ENCODE measurements around the gene INTS4.
"Not testable (repeated sequence)": the region's sequence is repeated elsewhere in the genome, so short reads cannot be mapped to it uniquely, and the experiment has no call there.

Gene INTS4, protein sequence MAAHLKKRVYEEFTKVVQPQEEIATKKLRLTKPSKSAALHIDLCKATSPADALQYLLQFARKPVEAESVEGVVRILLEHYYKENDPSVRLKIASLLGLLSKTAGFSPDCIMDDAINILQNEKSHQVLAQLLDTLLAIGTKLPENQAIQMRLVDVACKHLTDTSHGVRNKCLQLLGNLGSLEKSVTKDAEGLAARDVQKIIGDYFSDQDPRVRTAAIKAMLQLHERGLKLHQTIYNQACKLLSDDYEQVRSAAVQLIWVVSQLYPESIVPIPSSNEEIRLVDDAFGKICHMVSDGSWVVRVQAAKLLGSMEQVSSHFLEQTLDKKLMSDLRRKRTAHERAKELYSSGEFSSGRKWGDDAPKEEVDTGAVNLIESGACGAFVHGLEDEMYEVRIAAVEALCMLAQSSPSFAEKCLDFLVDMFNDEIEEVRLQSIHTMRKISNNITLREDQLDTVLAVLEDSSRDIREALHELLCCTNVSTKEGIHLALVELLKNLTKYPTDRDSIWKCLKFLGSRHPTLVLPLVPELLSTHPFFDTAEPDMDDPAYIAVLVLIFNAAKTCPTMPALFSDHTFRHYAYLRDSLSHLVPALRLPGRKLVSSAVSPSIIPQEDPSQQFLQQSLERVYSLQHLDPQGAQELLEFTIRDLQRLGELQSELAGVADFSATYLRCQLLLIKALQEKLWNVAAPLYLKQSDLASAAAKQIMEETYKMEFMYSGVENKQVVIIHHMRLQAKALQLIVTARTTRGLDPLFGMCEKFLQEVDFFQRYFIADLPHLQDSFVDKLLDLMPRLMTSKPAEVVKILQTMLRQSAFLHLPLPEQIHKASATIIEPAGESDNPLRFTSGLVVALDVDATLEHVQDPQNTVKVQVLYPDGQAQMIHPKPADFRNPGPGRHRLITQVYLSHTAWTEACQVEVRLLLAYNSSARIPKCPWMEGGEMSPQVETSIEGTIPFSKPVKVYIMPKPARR

DNA sequence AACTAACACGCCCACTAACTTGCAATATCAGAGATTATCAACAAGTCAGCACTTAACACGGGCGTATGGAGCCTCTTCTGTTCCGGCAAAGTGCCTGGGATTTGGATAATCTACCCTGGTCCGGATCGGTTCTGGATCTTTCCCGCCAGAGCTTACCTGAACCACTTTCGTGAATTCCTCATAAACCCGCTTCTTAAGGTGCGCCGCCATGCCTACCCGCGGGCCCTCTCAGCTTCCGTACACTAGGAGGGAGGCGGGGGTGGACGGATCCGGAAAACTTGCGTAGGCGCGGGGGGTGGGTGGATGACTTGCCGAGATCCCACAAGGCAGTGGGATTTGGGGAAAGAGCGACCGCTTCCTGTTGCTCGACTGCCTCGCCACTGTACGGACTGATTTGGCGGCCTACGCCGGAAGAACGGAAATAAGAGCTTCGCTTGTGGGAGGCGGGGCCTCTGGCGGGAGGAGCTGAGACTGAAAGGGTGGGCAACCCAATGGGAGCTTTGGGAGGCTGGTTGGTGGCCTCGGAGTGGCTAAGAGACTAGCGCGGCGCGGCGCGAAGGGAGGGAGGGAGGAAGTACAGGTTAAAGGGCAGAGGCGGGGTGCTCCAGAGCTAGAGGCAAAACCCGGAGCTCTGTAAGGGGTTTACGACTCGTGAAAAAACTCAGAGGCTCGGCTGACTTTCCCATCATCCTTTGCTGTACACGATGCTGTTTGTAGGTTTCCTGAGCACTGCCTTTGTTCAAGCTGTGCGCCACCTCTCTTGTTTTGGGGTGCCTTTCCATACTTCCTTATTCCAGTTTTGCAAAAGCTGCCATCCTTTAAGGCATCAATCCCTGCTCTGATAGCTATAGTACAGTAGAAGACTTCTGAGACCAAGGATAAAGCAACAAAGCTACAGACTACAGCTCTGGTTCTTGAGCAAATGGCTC, at the start of gene INTS4:
Gene INTS4 (minus strand): TSS at position 235 of the 929 bp plus-strand sequence. CDS start 25 bp downstream, at position 210.
- no peaks in the 10 kb centered on the region for H3K36me3 ChIP-seq (ENCODE audit: control insufficient read depth, insufficient read depth, low read length)
- H3K27ac ChIP-seq: peak within 1 kb of the TSS; percentile 83
- H2AFZ ChIP-seq: peak within 1 kb of the TSS; percentile 95
- peaks cover 3% of the 10 kb centered on the region for H3K79me2 ChIP-seq
- peaks cover 3% of the 10 kb centered on the region for H3K4me1 ChIP-seq
- TF ChIP-seq, protein P1, sequence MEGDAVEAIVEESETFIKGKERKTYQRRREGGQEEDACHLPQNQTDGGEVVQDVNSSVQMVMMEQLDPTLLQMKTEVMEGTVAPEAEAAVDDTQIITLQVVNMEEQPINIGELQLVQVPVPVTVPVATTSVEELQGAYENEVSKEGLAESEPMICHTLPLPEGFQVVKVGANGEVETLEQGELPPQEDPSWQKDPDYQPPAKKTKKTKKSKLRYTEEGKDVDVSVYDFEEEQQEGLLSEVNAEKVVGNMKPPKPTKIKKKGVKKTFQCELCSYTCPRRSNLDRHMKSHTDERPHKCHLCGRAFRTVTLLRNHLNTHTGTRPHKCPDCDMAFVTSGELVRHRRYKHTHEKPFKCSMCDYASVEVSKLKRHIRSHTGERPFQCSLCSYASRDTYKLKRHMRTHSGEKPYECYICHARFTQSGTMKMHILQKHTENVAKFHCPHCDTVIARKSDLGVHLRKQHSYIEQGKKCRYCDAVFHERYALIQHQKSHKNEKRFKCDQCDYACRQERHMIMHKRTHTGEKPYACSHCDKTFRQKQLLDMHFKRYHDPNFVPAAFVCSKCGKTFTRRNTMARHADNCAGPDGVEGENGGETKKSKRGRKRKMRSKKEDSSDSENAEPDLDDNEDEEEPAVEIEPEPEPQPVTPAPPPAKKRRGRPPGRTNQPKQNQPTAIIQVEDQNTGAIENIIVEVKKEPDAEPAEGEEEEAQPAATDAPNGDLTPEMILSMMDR (IDR thresholded peaks at IDR 0.05): no peak
- H3K4me2 ChIP-seq (ENCODE audit: low read length): peak within 1 kb of the TSS; percentile 80
- H3K9me3 ChIP-seq (ENCODE audit: control insufficient read depth, low read length): no peaks in the 10 kb centered on the region
- no peaks in the 10 kb centered on the region for H3K27me3 ChIP-seq (ENCODE audit: control insufficient read depth, insufficient read depth, low read length)
- H3K9ac ChIP-seq: peak within 1 kb of the TSS; percentile 37
- H3K4me3 ChIP-seq (ENCODE audit: low read depth, low read length): peak within 1 kb of the TSS; percentile 67

DNA sequence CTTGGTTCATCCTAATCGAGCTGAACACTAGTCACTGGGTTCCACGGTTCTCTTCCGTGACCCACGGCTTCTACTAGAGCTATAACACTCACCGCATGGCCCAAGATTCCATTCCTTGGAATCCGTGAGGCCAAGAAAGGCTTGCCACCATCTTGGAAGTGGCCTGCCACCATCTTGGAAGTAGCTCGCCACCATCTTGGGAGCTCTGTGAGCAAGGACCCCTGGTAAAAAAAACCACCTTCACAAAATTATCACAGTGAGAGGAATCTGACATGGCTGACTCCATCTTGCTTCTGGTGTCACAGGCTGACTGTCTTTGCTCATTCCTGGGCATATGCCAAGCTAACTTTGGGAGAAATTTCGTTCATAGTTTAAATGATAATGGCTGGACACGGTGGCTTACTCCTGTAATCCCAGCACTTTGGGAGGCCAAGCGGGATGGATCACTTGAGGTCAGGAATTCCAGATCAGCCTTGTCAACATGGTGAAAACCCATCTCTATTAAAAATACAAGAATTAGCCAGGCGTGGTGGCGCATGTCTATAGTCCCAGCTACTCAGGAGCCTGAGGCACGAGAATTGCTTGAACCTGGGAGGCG, 47.5 kb upstream of the INTS4 start:
- peaks cover 10% of the 10 kb centered on the region for H3K4me1 ChIP-seq
- no peaks in the 10 kb centered on the region for H3K27me3 ChIP-seq (ENCODE audit: control insufficient read depth, insufficient read depth, low read length)
- H3K9ac ChIP-seq: no peak overlapping the region
- TF ChIP-seq, protein P1 (IDR thresholded peaks at IDR 0.05): no peak
- no peaks in the 10 kb centered on the region for H3K9me3 ChIP-seq (ENCODE audit: control insufficient read depth, low read length)
- H3K4me3 ChIP-seq (ENCODE audit: low read depth, low read length): no peak overlapping the region
- no peaks in the 10 kb centered on the region for H3K36me3 ChIP-seq (ENCODE audit: control insufficient read depth, insufficient read depth, low read length)
- H3K27ac ChIP-seq: no peak overlapping the region
- no peak overlapping the region for H3K4me2 ChIP-seq (ENCODE audit: low read length)
- H3K79me2 ChIP-seq: no peaks in the 10 kb centered on the region
- H2AFZ ChIP-seq: no peak overlapping the region

DNA sequence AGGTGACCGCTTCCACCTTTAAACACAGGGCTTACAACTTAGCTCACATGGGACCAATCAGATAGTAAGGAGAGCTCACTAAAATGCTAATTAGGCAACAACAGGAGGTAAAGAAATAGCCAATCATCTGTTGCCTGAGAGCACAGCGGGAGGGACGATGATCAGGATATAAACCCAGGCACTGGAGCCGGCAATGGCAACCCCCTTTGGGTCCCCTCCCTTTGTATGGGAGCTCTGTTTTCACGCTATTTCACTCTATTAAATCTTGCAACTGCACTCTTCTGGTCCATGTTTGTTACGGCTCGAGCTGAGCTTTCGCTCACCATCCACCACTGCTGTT, 46.9 kb upstream of the INTS4 start:
- not testable (repeated sequence) for H3K9ac ChIP-seq; H3K4me3 ChIP-seq (ENCODE audit: low read depth, low read length); H3K36me3 ChIP-seq (ENCODE audit: control insufficient read depth, insufficient read depth, low read length); H3K27ac ChIP-seq; H3K4me2 ChIP-seq (ENCODE audit: low read length); H2AFZ ChIP-seq; H3K4me1 ChIP-seq; H3K79me2 ChIP-seq; H3K27me3 ChIP-seq (ENCODE audit: control insufficient read depth, insufficient read depth, low read length); H3K9me3 ChIP-seq (ENCODE audit: control insufficient read depth, low read length)

DNA sequence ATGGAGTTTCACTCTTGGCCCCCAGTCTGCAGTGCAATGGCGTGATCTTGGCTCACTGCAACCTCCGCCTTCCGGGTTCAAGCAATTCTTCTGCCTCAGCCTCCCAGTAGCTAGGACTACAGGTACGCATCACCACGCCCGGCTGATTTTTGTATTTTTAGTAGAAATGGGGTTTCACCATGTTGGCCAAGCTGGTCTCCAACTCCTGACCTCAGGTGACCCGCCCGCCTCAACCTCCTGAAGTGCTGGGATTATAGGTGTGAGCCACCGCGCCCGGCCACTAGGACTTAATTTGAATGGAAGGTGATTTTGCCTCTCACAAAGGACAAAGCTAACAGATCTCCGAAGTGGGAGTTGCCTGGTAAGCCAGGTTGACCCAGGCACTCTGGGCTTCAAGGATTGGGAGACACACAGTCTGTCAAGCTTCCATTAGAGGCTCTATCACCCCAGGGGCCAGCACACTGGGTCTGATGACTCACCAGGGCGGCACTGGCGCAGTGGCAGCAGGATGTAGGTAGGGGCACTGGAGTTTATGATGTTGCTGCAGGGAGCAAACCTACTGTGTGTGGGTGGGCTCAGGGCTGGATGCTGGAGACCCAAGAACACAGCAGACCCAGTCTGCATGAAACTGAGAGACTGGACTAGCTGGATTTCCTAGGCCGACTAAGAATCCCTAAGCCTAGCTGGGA, 46.4 kb upstream of the INTS4 start:
- no peak overlapping the region for H2AFZ ChIP-seq
- peaks cover 10% of the 10 kb centered on the region for H3K4me1 ChIP-seq
- H3K79me2 ChIP-seq: no peaks in the 10 kb centered on the region
- H3K4me3 ChIP-seq (ENCODE audit: low read depth, low read length): no peak overlapping the region
- no peaks in the 10 kb centered on the region for H3K27me3 ChIP-seq (ENCODE audit: control insufficient read depth, insufficient read depth, low read length)
- no peak overlapping the region for H3K9ac ChIP-seq
- no peak overlapping the region for H3K27ac ChIP-seq
- no peak overlapping the region for H3K4me2 ChIP-seq (ENCODE audit: low read length)
- H3K9me3 ChIP-seq (ENCODE audit: control insufficient read depth, low read length): no peaks in the 10 kb centered on the region
- H3K36me3 ChIP-seq (ENCODE audit: control insufficient read depth, insufficient read depth, low read length): no peaks in the 10 kb centered on the region
- TF ChIP-seq, protein P1 (IDR thresholded peaks at IDR 0.05): no peak

All from parathyroid adenoma (tissue), 2 donors.